ENCODE results near the gene SLC7A4. TPM values are rescaled to one million over a fixed set of nuclear protein-coding genes. Genes with fewer than 3 reads are reported as not detected.
"Not testable (repeated sequence)": the region's sequence is repeated elsewhere in the genome, so short reads cannot be mapped to it uniquely, and the experiment has no call there.

SLC7A4 gene, protein sequence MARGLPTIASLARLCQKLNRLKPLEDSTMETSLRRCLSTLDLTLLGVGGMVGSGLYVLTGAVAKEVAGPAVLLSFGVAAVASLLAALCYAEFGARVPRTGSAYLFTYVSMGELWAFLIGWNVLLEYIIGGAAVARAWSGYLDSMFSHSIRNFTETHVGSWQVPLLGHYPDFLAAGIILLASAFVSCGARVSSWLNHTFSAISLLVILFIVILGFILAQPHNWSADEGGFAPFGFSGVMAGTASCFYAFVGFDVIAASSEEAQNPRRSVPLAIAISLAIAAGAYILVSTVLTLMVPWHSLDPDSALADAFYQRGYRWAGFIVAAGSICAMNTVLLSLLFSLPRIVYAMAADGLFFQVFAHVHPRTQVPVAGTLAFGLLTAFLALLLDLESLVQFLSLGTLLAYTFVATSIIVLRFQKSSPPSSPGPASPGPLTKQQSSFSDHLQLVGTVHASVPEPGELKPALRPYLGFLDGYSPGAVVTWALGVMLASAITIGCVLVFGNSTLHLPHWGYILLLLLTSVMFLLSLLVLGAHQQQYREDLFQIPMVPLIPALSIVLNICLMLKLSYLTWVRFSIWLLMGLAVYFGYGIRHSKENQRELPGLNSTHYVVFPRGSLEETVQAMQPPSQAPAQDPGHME
- 0.22 TPM for polyA plus RNA-seq (2013, experiment 1 of 2; ENCODE audit: insufficient read length)
- 0.20 TPM for polyA plus RNA-seq (2013, experiment 2 of 2; ENCODE audit: insufficient read length)

DNA sequence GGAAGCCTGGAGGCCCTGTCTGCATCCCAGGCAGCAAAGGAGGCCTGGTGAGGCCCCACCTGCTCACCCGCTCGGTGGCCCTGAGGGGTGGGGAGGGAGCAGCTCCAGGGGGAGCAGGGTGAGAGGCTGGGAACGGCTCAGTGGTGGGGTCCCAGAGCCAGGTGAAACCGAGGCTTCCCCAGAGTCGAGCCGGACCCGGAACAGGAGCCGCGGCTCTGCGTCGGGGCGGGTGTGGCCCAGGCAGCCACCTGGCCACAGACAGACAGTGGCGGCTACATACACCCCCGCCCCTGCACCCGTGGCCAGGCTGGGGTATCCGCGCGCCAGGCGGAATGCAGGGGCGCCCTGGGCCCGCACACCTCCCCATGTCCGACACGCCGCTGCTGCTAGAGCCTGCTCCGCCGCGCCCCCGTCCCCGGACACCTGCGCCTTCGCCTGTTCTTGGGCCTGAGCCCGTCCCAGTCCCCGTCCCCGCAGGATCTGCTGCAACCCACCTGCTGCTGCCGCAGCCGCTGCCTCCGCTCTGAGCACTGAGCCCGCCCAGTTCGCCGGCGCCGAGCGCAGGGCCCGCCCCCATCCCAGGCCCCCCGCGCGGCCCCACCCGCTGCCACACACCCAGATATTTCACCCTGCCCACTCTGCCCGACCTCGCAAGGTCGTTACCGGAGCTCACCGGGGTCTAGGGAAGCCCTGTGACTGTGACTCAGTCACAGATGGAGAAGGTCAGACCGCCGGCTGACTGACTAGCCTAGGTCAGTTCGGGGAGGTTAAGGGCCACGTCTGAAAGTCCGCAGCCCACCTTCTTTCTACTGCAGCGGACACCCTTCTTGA is at the start of gene SLC7A4:
TSS of gene SLC7A4 (minus strand) at position 525 of the 831 bp plus-strand sequence. CDS start 749 bp downstream, outside the sequence.
- DNase-seq: no peak

DNA sequence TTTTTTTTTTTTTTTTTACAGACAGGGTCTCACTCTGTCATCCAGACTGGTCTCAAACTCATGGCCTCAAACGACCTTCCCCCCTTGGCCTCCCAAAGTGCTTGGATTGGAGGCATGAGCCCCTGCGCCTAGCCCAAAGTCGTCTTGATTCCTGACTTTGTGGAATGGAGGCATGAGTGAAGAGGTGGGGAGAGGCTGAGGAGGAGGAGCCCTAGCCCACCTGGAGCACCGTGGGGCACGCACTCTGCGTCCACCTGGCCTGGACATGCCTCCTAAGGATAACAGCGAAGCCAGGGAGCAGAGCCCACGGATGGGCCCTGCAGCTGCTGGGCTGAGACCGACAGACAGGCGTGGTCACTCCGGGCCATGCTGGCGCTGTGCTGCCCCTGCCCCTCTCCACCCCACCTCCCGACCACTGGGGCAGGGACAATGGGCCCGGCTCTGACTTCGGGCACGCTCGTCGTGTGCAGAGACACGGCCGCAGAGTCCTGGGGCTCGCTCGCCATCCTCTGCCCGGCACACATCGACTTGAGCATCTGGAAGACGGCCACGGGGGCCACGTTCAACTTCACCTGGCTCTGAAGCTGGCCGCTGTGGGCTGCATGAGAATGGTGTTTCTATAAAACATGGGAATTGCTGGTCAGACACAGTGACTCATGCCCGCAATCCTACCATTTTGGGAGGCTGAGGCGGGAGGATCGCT is 48.2 kb upstream of the SLC7A4 start:
- no peak for DNase-seq

DNA sequence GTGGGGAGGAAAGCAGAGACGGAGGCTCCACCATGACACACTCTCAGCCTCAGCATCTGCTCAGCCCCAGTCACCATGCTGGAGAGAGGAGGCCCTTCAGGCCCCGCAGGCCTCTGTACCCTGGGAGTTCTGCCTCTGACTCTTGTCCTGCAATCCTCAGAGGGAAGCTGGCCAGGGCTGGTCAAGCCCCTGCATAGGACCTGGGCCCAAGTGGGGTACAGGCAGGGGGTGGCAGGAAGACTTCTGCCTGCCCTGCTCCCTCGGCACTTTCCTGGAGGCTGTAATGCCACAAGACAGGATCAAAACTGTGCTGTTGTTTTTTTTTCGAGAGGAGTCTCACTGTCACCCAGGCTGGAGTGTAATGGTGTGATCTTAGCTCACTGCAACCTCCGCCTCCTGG is 47.1 kb upstream of the SLC7A4 start:
- DNase-seq: no peak

DNA sequence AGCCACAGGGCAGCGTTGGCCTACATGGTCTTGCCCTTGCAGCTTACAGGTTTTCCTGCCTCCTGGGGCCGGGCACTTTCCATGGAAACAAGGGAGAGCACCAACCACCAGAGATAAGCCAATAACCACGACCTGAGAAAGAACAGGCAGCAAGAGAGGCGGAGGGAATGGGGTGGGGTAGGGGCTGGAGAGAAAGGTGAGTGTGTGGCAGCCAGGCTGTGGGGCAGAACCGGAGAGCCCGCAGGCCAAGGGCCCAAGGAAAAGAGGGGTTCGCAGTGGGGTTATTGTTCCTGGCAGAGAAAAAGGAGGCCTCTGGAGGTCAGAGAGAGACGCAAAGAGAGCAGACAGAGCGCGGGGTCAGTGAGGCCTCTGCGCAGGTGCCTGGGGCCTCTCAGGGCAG is 46.6 kb upstream of the SLC7A4 start:
- no peak for DNase-seq

DNA sequence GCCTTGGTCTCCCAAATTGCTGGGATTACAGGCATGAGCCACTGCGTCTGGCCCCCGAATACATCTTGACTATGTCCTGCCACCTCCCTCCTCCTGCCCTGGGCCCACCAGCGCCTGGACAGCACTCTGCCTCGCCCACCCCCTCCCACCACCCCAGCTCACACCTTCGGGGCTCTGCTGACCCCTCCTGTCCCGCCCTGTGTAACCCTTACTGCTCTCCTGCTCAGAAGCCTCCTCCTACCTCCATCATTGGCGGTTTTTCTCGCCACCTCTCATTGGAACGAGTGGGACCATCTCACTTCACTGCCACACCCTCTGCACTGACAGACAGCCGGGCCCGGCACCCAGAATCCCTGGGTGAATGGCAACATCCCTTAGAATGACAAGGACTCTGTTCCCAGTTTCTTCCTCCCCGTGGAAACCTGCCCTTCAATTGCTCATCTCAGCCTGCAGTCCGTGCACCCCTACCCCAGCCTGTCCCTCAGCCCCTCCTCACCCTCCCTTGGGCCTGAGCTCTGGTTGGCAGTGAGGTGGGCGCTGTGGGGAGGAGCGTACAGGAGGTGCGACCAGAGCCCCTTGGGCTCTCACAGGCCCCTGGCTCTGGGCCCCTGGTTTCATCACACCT is 45.6 kb upstream of the SLC7A4 start:
- no peak for DNase-seq

DNA sequence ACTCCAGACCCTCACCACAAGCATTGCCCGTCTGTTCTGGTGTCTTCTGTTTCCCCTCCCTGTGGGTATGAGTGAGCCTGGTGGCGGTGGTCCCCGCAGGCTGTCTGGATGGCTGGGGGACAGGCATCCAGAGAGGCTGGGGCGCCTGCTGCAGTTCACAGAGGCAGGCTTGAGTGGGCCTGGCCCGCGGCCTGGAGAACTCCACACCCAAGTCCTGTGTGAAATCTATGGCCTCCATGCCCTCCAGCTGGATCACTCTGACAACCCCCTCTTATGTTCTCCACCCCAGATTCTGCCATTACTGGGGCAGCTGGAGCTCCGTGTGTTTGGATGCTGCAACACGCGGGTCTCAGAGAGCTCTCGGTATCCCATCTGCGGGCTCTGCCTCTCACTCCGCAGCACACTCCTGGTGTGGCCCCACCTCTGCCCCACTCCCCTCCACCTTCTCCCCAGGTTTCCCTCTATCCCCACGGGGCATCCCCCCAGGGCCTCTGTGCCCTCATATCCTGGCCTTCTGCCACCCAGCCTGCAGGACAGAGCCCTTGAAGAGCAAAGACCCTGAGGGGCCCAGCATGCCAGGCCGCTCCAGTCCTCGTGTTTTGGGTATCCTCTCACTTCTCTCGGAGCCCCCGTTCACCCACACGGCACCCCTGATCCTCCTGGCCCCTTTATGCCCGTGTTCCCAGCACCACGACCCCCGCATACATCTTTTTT is 44.7 kb upstream of the SLC7A4 start:
- DNase-seq: no peak

DNA sequence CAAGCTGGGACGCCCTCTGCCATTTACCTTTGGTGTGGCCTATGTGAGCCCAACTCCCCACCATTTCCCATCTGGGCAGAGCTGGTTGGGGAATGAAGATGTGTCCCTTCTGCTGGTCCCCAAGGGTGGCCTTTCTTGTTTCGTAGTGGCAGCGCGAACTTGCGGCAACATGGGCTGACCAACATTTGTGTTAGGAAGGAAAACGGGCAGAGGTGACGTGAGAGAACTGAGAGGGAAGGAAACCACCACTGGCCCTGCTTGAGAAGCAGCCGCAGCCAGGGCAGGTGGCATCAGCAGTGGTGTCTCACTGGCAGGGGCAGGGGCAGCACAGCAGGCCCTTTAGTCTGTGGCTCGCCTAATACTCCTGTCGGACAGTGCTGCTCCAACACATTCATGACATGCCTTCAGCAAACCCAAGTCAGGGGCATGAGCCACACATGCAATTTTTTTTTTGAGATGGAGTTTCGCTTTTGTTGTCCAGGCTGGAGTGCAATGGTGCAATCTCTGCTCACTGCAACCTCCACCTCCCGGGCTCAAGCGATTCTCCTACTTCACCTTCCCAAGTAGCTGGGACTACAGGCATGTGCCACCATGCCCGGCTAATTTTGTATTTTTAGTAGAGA is 43.3 kb upstream of the SLC7A4 start:
- no peak for DNase-seq

DNA sequence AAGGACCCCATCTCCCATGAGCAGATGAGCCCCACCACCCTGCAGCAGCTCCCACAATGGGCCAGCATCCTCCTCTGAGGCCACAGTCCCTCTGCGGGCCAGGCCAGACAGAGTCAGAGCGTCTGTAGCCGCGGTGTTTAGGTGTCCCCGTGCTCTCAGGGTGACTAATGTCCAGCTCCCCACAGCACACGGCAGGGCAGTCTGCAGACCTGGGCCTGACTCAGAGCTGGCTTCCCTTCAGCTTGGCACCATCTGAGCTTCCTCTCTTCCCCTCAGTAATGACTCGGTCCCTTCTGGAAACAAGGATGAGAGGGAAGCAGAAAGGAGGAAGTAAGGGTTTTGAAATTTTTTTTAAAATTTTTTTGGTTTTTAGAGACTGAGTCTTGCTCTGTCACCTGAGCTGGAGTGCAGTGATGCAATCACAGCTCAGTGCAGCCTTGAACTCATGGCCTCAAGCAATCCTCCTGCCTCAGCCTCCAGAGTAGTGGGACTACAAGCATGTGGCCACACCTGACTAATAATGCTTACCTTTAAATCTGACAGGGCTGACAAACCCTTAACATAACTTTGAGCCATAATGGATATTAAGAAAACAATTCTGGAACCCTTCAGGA is 41.8 kb upstream of the SLC7A4 start:
- DNase-seq: peak; percentile 59

DNA sequence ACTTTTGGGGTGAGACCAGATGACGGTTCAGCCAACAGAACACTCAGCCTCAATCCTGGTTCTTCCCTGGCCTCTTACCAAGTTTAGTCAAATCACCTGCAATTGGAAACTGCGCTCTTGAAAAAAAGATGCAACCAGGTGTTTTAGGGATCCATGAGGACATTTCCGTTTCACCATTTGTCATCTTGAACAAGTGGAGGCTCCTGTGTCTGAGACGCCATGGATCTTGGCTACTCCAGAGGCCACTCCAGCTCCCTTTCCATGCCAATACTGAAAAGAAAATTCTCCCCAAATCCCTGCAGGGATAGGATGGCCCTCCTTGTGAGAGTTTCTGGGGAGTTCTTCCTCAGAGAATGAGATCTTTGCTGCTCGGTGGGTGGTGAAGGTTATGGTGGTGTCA is 41.1 kb upstream of the SLC7A4 start:
- DNase-seq: no peak

DNA sequence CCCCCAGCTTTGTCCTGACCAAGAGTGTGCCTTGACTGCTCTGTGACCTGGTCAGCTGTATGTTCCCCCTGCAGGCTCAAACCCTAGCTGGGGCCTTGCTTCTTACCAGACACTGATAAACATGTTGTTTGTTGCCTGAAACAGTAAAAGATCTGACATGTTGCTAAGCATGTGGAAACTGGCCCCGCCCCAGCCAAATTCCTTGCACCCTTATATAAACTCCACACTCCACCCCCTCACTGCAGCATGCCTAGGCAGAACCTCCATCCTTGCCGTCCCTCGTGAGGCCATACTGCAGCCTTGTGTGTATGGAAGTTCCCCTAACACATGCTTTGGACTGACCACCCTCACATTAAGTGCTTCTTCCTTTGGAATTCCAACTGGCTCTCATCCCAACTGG is 40.7 kb upstream of the SLC7A4 start:
- no peak for DNase-seq

DNA sequence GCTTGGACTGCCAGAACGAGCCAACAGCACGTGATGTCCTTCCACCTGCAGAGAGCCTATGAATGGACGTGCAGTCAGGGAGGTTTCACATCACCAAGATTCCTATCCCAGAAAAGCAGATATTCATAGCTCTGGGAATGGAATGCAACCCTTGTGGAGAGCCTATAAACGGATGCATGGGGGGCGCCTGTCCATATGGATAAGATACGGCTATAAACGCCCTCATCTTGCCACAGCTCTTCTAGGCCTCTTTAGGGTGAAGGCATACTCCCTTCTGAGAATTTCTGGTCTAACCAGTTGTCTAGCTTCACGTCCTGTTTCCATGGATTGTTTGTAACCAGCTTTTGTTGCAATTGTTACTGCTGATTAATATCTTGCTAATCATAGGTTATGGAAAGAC is 39.4 kb upstream of the SLC7A4 start:
- DNase-seq: not testable (repeated sequence)

DNA sequence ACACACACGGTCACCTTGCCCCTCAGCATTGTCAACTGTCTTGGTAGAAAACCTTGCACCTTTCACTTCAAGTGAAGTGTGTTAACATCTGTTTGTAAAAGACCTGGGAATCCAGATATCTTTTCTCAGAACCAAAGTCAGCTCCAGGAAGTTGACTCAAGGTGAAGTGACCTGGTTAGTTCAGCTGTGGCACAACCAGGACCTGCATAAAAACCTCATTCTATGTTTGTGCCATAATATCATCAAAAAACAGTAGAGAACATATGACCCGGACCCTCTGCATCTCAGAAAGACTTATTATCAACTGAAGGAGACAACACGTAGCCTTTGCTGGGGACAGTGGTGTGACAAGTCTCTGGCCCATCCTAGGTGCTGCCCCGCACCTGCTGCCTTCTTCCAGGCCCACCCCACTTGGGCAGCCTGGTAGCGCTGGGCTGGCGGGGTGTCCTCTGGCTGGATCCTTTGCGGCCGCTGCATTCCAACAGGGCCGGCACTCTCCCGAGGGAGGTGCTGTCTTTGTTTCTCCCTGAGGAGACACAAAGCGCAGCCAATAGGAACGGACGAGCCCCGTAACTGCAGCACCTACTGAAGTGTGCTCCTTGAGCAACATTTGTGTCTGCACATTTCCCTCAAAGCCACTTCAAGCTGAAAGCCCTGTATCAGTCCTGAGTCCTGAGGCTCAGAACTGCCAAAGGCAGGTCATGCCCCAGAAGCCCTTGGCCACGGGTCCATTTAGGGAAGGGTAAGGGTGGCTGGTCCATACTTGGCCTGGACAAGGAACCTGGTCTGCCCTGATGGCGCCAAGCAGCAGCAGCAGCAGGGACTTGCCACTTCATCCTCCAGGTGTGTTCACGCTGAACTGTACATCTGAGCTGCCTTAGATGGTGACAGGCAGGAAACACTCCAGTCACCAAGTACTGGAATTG is 38.6 kb upstream of the SLC7A4 start:
- DNase-seq: no peak

DNA sequence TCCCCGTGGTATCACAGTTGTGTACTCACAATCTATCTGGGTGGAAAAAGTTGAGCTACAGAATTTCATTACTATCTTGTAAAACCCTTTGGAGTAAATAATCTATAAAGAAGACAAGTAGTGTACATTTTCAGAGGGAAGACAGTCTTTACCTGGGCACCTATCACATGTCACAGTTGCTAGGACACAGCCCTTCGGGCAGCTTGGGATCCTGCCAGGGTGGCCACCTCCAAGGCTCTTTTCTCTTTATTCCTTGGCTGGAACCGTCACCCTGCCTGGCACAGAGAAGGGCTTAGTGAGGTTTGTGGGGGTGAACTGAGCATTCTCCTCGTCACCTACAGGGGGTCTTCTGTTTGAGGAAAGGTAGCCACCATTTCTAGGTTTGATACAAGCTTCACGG is 37.0 kb upstream of the SLC7A4 start:
- no peak for DNase-seq

DNA sequence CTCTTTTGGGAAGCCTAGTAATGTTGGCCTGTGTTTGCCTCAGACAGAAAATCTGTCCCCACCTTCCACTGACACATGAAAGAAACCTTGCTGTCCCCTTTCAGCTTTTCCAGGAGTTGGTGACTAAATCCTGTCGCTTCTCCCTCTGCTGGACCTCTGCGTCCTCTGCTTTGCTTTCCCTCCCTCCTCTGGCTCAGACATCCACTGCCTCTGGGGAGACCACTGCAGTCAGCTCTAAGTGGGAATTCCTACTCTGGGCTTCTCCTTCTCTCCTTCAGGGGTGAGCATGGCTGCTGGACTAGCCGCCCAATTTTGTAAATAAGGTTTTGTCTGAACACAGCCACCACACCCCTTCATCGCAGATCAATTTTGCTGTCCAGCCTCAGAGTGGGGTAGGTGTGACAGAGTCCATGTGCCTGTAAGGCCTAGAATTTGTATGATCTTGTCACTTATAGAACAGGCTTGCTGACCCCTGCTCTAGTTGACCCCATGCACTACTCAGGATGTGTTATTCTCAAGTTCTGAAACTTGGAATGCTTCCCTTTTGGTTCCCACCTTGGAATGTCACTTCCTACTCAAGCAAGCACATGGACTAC is 36.4 kb upstream of the SLC7A4 start:
- DNase-seq: no peak

DNA sequence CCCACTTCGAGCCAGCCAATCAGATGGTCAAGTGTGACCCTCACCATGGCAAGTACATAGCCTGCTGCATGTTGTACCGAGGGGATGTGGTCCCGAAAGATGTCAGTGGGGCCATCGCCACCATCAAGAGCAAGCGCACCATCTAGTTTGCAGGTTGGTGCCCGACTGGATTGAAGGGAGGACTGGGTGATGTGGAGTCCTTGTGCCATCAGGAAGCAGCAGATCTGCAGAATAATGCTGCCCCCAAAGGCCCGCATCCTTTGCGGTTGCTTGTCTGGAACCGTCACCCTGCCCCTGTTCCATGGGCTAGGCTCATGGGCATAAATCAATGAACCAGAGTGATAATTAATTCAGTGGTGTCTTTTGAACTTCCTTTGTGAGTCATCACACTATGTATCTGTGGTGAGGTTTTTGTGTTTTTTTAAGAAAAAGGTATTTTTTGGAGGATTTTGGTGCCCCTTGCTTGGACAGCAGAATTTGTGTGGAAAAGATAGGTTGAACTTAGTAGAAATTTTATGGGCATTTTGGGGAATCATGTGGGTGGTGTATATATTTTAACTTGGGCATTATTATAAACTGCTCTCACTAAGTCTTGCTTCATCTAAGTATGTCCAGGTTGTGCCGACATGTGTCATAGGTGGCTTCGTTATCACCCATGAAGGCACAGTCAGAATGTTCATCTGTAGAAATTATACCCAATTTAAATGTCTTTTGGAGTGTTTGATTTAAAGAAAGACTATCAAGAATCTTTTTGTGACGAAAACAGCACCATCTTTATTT is 35.7 kb upstream of the SLC7A4 start:
- no peak for DNase-seq

DNA sequence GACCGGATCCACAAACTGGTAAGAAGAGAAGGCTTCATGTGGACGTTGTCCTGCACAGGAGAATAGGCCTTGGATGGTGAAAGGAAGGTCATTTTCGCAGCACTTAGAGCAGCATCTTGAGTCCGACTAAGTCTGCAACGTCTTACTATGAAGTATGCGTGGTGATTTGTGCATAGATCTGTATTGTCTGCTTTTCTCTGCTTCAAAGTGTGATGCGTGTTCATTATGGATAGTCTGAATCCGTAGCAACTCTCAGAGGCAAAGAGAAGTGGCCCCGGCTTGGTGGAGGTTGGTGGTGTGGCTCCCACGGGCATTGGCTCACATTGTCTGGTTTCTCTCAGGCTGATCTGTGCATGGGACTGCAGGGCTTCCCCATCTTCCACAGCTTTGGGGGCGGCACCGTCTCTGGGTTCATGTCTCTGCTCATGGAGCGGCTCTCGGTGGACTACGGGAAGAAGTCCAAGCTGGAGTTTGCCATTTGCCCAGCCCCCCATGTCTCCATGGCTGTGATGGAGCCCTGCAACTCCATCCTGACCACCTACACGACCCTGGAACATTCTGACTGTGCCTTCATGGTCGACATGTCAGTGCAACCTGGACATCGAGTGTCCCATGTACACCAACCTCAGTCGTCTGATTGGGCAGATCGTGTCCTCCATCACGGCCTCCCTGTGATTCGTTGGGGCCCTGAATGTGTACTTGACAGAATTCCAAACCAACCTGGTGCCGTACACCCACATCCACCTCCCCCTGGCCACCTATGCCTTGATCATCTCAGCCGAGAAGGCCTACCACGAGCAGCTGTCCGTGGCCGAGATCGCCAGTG is 34.9 kb upstream of the SLC7A4 start:
- DNase-seq: no peak

Data from fibroblast of skin of abdomen (primary cell).